PFSK-1 (cell line): Measurements from ENCODE around the gene CCDC85C.

Experiments used
- FOXP2 ChIP-seq: optimal IDR thresholded peaks from 2 replicates; pipeline ENCODE3; 2011; ENCODE audit warnings: borderline replicate concordance, control low read depth, inconsistent platforms; ENCODE audit not compliant: insufficient read depth; ENCODE audit errors: extremely low read length, extremely low read depth
- POLR2AphosphoS5 ChIP-seq: IDR thresholded peaks from 2 replicates; pipeline ENCODE4 v1.6.1; 2012; ENCODE audit warnings: low read depth, mild to moderate bottlenecking, control low read depth, low read length, moderate library complexity
- REST ChIP-seq, 2 experiments: IDR thresholded peaks; 2 replicates each; pipeline versions ENCODE4 v1.6.1 to v1.8.0; 2011 to 2012; ENCODE audit warnings: low read depth in 2 of 2, low read length in 2 of 2, control low read depth in 1 of 2, inconsistent platforms in 1 of 2, mild to moderate bottlenecking in 1 of 2, moderate library complexity in 1 of 2; ENCODE audit not compliant: insufficient read depth in 1 of 2
- SIN3A ChIP-seq: IDR thresholded peaks from 2 replicates; pipeline ENCODE4 v1.6.1; 2012; ENCODE audit warnings: mild to moderate bottlenecking, low read length, moderate library complexity, borderline replicate concordance; ENCODE audit not compliant: insufficient read depth
- TAF1 ChIP-seq: IDR thresholded peaks from 2 replicates; pipeline ENCODE4 v1.6.1; 2012; ENCODE audit warnings: low read length, control low read depth, borderline replicate concordance; ENCODE audit not compliant: insufficient read depth

CCDC85C gene

GRCh38 chr14:99511421-99512109, 92.4 kb downstream of the CCDC85C start:
- no peak for TF ChIP-seq REST (IDR thresholded peaks at IDR 0.05; ENCODE audit: insufficient read depth in 1 of 2, low read depth in 2 of 2, low read length in 2 of 2)
- TF ChIP-seq SIN3A: no peak
- TF ChIP-seq TAF1: no peak
- no peak for TF ChIP-seq FOXP2

- no peak for TF ChIP-seq SIN3A
- TF ChIP-seq REST (IDR thresholded peaks at IDR 0.05; ENCODE audit: insufficient read depth in 1 of 2, low read depth in 2 of 2, low read length in 2 of 2): no peak
- TF ChIP-seq TAF1: no peak
Observed at GRCh38 chr14:99510556-99511139, 93.4 kb downstream of the CCDC85C start.

GRCh38 chr14:99509871-99510555, 94.0 kb downstream of the CCDC85C start:
- TF ChIP-seq FOXP2: no peak
- TF ChIP-seq TAF1: no peak
- no peak for TF ChIP-seq REST (IDR thresholded peaks at IDR 0.05; ENCODE audit: insufficient read depth in 1 of 2, low read depth in 2 of 2, low read length in 2 of 2)
- no peak for TF ChIP-seq SIN3A
- TF ChIP-seq POLR2AphosphoS5: no peak

- no peak for TF ChIP-seq REST (IDR thresholded peaks at IDR 0.05; ENCODE audit: insufficient read depth in 1 of 2, low read depth in 2 of 2, low read length in 2 of 2)
- no peak for TF ChIP-seq POLR2AphosphoS5
- no peak for TF ChIP-seq SIN3A
- no peak for TF ChIP-seq FOXP2
- no peak for TF ChIP-seq TAF1
Observed at GRCh38 chr14:99508896-99509629, 94.9 kb downstream of the CCDC85C start.
